Lung (tissue), 12 donors: Measurements from ENCODE around the gene TMEM266. TPM values are rescaled to one million over a fixed set of nuclear protein-coding genes. Genes with fewer than 3 reads are reported as not detected.

ENCODE experiments used
- ATAC-seq: fragments of 200-7000 bp; cut with Tn5 transposase; one replicate; pipeline ENCODE4 v1.9.1; 2020; ENCODE audit warnings: moderate number of reproducible peaks; ENCODE audit not compliant: insufficient read depth, low FRiP score
- DNase-seq, 3 donors: peaks; one replicate each; pipeline ENCODE4 v3.0.0-alpha.2; 2013 to 2017
- H3K27ac ChIP-seq, 2 donors: one replicate each; pipeline ENCODE4 v1.5.1; 2013; ENCODE audit warnings: mild to moderate bottlenecking in 2 of 2, moderate library complexity in 2 of 2, control low read depth in 1 of 2, inconsistent platforms in 1 of 2, low read depth in 1 of 2, low read length in 1 of 2
- H3K27me3 ChIP-seq, 3 donors: one replicate each; pipeline ENCODE4 v1.5.1; 2013; ENCODE audit warnings: low read length in 2 of 3; ENCODE audit not compliant: control insufficient read depth in 3 of 3, insufficient read depth in 3 of 3
- H3K36me3 ChIP-seq, 4 donors: one replicate each; pipeline ENCODE4 v1.5.1; 2013; ENCODE audit warnings: low read length in 4 of 4, mild to moderate bottlenecking in 1 of 4, moderate library complexity in 1 of 4; ENCODE audit not compliant: control insufficient read depth in 4 of 4, insufficient read depth in 4 of 4
- H3K4me1 ChIP-seq, 5 donors: one replicate each; pipeline ENCODE4 v1.5.1; 2013; ENCODE audit warnings: low read length in 5 of 5, mild to moderate bottlenecking in 2 of 5, moderate library complexity in 1 of 5; ENCODE audit not compliant: control insufficient read depth in 5 of 5, insufficient read depth in 5 of 5
- H3K4me3 ChIP-seq: one replicate; pipeline ENCODE4 v1.5.1; 2013; ENCODE audit warnings: mild to moderate bottlenecking, control low read depth, moderate library complexity
- H3K9ac ChIP-seq, 2 donors: one replicate each; pipeline ENCODE4 v1.5.1; 2013; ENCODE audit warnings: low read length in 2 of 2, control low read depth in 1 of 2; ENCODE audit not compliant: insufficient read depth in 1 of 2
- H3K9me3 ChIP-seq, 4 donors: one replicate each; pipeline ENCODE4 v1.5.1; 2013; ENCODE audit warnings: low read length in 3 of 4, mild to moderate bottlenecking in 1 of 4, moderate library complexity in 1 of 4; ENCODE audit not compliant: control insufficient read depth in 4 of 4, insufficient read depth in 3 of 4
- WGBS, 2 donors: extraction: QIAGEN DNeasy Blood & Tissue Kit; methylation state at CpG; one replicate each; pipeline ENCODE4 v1.1.7; 2013; 5-methylcytosine and 5-hydroxymethylcytosine counted together
- polyA plus RNA-seq, 2 donors: library from polyadenylated mRNA; stranded (reverse); fragments of 200-250 nt; gene quantifications; one replicate each; pipeline ENCODE4 v1.2.1, GENCODE V29; 2013
- total RNA-seq, 2 donors: library from RNA; depleted of rRNA in 1 of 2; stranded (reverse); fragments of >200 nt in 1 of 2; gene quantifications; one replicate each; pipeline ENCODE4 v1.2.1, GENCODE V29; 2014 to 2021
- TF ChIP-seq, protein P1 (sequence below): IDR thresholded peaks from 2 replicates; pipeline ENCODE4 v1.5.1; 2012; ENCODE audit warnings: mild to moderate bottlenecking; ENCODE audit errors: control extremely low read depth, extremely low read depth
- donor health status: control.
- donor health status: control.
- donor health status: Bipolar disorder and iron deficiency.
- donor health status: healthy.
- donor health status: DM: yes; HTN: yes; CAD: no.

TMEM266 gene
- total and polyA plus RNA-seq, 4 donors: 1.1 to 4.4 (median 1.5) TPM

DNA sequence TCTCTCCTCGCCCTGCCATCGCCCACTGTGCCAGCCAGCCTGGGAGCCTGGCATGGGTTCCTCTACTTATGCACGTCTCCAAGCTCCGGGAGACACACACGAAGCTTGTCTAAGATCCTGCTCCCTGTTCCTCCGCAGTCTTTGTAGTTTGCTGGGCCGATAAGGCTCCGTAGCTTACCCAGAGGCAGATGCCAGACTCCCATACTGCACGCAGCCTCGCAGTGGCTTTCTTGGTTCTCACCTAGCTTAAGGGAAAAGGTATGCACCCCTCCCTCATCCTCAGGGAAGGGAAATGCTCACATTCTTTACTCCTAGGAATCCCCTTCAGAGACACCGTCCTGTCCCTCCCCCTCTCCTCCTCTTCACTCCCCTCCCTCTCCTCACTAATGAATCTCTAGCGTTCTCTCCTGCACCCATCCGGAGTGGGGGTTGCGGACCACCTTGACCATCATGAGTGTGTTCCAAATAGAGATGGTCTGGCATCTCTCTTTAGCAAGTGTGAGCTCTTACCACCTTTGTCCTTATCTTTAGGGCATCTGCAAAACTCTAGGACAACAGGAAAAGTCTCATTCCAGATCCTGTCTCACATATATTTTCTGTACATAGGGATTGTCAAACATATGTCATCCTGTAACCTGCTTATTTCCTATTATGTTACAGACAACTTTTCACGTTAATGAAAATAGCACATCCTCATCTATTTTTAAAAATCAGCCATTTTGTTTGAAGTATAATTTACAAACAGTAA, 56.5 kb downstream of the TMEM266 start:
- peaks cover 0 to 5% (median 0%) of the 10 kb centered on the region in 3 donors for H3K27me3 ChIP-seq
- no peak overlapping the region for H3K4me3 ChIP-seq
- no peaks in the 10 kb centered on the region for H3K9me3 ChIP-seq
- H3K4me1 ChIP-seq: no peaks in the 10 kb centered on the region
- H3K9ac ChIP-seq: no peak overlapping the region
- TF ChIP-seq, protein P1, sequence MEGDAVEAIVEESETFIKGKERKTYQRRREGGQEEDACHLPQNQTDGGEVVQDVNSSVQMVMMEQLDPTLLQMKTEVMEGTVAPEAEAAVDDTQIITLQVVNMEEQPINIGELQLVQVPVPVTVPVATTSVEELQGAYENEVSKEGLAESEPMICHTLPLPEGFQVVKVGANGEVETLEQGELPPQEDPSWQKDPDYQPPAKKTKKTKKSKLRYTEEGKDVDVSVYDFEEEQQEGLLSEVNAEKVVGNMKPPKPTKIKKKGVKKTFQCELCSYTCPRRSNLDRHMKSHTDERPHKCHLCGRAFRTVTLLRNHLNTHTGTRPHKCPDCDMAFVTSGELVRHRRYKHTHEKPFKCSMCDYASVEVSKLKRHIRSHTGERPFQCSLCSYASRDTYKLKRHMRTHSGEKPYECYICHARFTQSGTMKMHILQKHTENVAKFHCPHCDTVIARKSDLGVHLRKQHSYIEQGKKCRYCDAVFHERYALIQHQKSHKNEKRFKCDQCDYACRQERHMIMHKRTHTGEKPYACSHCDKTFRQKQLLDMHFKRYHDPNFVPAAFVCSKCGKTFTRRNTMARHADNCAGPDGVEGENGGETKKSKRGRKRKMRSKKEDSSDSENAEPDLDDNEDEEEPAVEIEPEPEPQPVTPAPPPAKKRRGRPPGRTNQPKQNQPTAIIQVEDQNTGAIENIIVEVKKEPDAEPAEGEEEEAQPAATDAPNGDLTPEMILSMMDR: no peak
- no peaks in the 10 kb centered on the region for H3K36me3 ChIP-seq
- DNase-seq: no peak
- no peak for ATAC-seq
- H3K27ac ChIP-seq: no peak overlapping the region
- WGBS, 2 donors: 53 to 76% methylated on average over 15 of the region's 15 CpGs

DNA sequence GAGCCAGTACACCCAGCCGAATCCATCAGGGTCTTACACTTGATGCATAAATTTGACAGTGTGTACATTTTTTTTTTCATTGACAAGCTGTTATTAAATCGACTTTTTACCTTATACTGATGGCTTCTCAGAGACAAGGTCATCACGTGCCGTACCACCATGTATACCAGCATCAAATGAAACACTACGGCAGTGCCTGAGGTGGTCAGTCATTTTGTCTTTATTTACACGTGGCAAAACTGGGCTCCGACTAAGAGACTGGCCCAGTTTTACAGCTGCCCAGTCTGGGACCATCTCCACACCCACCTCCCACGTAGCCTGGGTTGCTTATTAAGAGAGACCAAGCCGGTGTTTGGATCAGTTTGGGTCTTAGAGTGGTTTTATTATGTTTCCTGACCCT, 57.4 kb downstream of the TMEM266 start:
- TF ChIP-seq, protein P1: no peak
- Histone ChIP-seq H3K9me3 (no peaks in the 10 kb centered on the region), H3K9ac (no peak overlapping the region), H3K4me3 (no peak overlapping the region), H3K36me3 (no peaks in the 10 kb centered on the region), H3K27me3 (peaks cover 0 to 5% (median 0%) of the 10 kb centered on the region in 3 donors), H3K27ac (no peak overlapping the region), H3K4me1 (no peaks in the 10 kb centered on the region)
- WGBS, 2 donors: 87 to 93% methylated on average over 9 of the region's 9 CpGs
- no peak for DNase-seq
- no peak for ATAC-seq

DNA sequence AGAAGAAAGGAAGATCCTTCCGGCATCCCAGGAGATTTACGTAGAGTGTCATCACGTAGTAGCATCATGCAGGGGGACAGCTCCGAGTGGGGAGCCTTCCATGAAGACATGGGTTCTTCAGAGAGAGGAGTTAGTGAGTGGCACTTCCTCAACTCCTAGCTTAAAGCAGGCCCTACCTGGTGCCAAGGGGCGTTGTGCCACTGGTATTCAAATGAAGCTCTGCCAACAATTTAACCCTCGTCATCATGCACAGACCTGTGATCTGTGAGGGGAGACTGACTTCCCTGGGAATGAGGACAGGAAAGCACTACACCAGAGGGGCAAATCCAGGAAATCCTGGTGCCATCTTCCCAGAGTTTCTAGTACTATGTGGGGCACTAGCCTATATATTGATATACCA, 59.0 kb downstream of the TMEM266 start:
- Histone ChIP-seq H3K27me3 (no peaks in the 10 kb centered on the region), H3K36me3 (no peaks in the 10 kb centered on the region), H3K9ac (no peak overlapping the region), H3K9me3 (no peaks in the 10 kb centered on the region), H3K27ac (no peak overlapping the region), H3K4me3 (no peak overlapping the region), H3K4me1 (no peaks in the 10 kb centered on the region)
- TF ChIP-seq, protein P1: no peak
- DNase-seq (no peak), ATAC-seq (no peak)
- 83 to 88% methylated on average over 6 of the region's 6 CpGs for WGBS, 2 donors

GRCh38 chr15:76123031-76123430, 63.2 kb downstream of the TMEM266 start:
- H3K36me3 ChIP-seq: no peaks in the 10 kb centered on the region
- no peak overlapping the region for H3K9ac ChIP-seq
- no peaks in the 10 kb centered on the region for H3K27me3 ChIP-seq
- no peak overlapping the region for H3K4me3 ChIP-seq
- TF ChIP-seq, protein P1: no peak
- peaks cover 0 to 6% (median 0%) of the 10 kb centered on the region in 4 donors for H3K9me3 ChIP-seq
- H3K4me1 ChIP-seq: no peaks in the 10 kb centered on the region
- DNase-seq (no peak), ATAC-seq (no peak)
- no peak overlapping the region for H3K27ac ChIP-seq
